Nephron (organoid): ENCODE measurements around the gene DDIT3.

Experiments used
- H3K27ac Mint-ChIP-seq, 3 experiments: 2 replicates each; pipeline ENCODE4 v1.8.0; 2020; ENCODE audit warnings: mixed read lengths in 3 of 3, mild to moderate bottlenecking in 2 of 3, moderate library complexity in 1 of 3
- H3K27me3 Mint-ChIP-seq: 2 replicates; pipeline ENCODE4 v1.8.0; 2021; ENCODE audit warnings: low read depth, mild to moderate bottlenecking, moderate library complexity, mixed read lengths
- H3K36me3 Mint-ChIP-seq: 2 replicates; pipeline ENCODE4 v1.8.0; 2020; ENCODE audit warnings: low read depth, mixed read lengths
- H3K4me1 Mint-ChIP-seq: 2 replicates; pipeline ENCODE4 v1.8.0; 2020; ENCODE audit warnings: mixed read lengths
- H3K4me3 Mint-ChIP-seq, 3 experiments: 2 replicates each; pipeline ENCODE4 v1.8.0; 2020; ENCODE audit warnings: mild to moderate bottlenecking in 3 of 3, mixed read lengths in 3 of 3, moderate library complexity in 2 of 3
- H3K9me3 Mint-ChIP-seq: 2 replicates; pipeline ENCODE4 v1.8.0; 2020; ENCODE audit warnings: mixed read lengths
- TF ChIP-seq, protein P1 (sequence below), 3 experiments: fragments of 200-600 bp; sonication (generic); IDR thresholded peaks; one replicate each; pipeline ENCODE4 v1.5.0; 2021; ENCODE audit warnings: antibody characterized with exemption in 3 of 3; ENCODE audit not compliant: unreplicated experiment in 3 of 3

DDIT3 gene

DNA sequence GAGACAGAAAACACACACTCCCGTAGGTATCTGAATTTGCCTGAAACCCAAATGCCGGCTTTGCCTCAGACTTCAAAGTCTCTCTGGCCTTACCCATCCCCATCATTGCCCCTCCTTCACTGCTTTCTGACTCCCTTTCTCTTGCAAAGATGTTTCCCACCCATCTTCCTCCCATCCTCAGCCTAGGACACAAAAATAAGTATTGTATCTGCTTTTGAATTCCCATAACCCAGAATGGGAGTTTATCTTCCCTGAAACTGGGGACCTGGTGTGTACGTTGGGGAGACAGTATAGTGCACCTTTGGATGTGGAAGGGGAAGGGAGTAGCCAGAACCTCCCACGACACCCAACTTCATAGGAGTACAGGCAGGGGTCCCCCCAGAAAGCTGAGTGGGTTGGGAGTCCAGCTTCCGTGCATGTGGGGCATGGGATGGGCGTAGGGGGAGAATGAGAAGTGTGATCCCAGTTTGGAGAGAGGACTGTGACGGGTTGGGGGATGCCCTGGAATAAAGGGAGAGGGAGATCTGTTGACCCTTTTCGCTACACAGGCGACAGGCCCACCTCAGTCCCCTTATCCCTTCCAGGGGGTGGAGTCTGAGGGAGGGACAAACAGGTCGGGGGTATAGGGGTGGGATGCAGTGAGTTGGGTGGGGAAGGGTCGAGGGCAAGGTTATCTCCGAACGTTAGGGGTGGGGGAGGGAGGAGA is 29.0 kb upstream of the DDIT3 start:
- Mint-ChIP-seq H3K27ac (no peak overlapping the region), H3K36me3 (no peaks in the 10 kb centered on the region), H3K9me3 (no peaks in the 10 kb centered on the region), H3K27me3 (peaks cover 72% of the 10 kb centered on the region), H3K4me1 (peaks cover 36% of the 10 kb centered on the region), H3K4me3 (peak overlapping the region; percentile 33 to 67 (median 65))
- TF ChIP-seq, protein P1, sequence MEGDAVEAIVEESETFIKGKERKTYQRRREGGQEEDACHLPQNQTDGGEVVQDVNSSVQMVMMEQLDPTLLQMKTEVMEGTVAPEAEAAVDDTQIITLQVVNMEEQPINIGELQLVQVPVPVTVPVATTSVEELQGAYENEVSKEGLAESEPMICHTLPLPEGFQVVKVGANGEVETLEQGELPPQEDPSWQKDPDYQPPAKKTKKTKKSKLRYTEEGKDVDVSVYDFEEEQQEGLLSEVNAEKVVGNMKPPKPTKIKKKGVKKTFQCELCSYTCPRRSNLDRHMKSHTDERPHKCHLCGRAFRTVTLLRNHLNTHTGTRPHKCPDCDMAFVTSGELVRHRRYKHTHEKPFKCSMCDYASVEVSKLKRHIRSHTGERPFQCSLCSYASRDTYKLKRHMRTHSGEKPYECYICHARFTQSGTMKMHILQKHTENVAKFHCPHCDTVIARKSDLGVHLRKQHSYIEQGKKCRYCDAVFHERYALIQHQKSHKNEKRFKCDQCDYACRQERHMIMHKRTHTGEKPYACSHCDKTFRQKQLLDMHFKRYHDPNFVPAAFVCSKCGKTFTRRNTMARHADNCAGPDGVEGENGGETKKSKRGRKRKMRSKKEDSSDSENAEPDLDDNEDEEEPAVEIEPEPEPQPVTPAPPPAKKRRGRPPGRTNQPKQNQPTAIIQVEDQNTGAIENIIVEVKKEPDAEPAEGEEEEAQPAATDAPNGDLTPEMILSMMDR (IDR thresholded peaks at IDR 0.05; ENCODE audit: unreplicated experiment in 3 of 3): no peak

DNA sequence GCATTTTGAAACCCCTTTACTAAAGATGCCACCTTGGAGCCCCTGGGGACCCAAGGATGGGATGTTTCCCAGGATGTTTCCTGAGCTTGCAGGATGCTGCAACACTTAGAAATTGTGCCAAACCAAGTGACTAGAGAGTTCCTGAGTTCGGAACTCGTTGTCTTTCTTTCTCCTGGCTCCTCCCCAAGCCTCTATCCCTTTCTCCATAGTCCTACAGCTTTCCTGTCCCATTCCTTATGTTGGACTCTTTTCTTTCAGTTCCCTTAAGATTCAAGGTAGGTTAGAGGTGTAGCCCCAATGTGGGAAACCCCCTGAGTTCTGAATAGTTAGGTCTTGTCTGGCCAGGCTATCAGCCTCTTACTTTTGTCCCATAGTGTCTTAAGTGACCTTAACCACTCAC is 28.2 kb upstream of the DDIT3 start:
- Mint-ChIP-seq H3K4me1 (peaks cover 31% of the 10 kb centered on the region), H3K4me3 (peak overlapping the region; percentile 50 to 67 (median 56)), H3K27ac (no peak overlapping the region), H3K9me3 (no peaks in the 10 kb centered on the region), H3K27me3 (peaks cover 67% of the 10 kb centered on the region), H3K36me3 (no peaks in the 10 kb centered on the region)
- TF ChIP-seq, protein P1 (IDR thresholded peaks at IDR 0.05; ENCODE audit: unreplicated experiment in 3 of 3): no peak

DNA sequence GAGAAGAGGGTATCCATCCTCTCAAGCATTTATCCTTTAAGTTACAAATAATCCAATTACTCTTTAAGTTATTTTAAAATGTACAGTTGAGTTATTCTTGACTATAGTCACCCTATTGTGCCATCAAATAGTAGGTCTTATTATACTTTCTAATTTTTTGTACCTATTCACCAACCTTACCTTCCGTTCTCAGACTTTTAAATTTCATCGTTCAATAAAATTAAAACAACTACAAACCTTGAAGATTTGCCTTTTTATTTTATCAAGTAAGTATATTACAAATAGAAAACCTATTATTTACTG is 27.6 kb upstream of the DDIT3 start:
- TF ChIP-seq, protein P1 (IDR thresholded peaks at IDR 0.05; ENCODE audit: unreplicated experiment in 3 of 3): no peak
- Mint-ChIP-seq H3K4me1 (peaks cover 26% of the 10 kb centered on the region), H3K27me3 (peaks cover 61% of the 10 kb centered on the region), H3K36me3 (no peaks in the 10 kb centered on the region), H3K4me3 (peak overlapping the region in 2 of 3 experiments; percentile 96 to 100), H3K27ac (no peak overlapping the region), H3K9me3 (no peaks in the 10 kb centered on the region)

DNA sequence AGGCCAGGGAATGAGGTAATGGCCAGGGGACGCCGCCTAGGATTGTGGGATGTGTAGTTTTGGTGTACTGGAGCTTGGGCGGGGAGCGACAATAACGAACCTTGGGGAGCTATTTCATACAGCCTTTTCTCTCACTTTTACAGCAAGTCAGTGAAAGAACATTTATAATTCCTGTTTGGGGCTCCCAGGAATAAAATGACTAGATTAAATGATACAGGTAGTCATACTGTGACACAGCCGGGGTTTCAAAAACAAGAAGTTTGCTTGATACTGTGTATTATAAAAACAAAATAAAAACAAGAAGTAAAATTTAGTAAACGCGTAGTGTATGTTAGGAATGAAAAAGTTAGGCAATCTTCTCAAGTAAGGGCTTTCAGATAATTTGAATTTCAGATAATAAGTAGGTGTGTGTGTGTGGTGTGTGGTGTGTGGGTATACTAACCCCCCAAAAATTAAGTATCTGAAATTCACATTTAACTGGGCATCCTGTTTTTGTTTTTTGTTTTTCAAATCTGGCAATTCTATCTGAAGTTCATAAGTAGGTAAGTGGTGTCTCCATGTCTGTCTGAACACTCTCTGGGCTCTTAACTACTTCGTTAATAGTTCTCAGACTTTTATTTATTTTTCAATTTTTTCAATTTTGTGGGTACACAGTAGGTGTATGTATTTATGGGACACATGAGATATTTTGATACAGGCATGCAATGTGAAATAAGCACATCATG is 27.1 kb upstream of the DDIT3 start:
- TF ChIP-seq, protein P1 (IDR thresholded peaks at IDR 0.05; ENCODE audit: unreplicated experiment in 3 of 3): no peak

DNA sequence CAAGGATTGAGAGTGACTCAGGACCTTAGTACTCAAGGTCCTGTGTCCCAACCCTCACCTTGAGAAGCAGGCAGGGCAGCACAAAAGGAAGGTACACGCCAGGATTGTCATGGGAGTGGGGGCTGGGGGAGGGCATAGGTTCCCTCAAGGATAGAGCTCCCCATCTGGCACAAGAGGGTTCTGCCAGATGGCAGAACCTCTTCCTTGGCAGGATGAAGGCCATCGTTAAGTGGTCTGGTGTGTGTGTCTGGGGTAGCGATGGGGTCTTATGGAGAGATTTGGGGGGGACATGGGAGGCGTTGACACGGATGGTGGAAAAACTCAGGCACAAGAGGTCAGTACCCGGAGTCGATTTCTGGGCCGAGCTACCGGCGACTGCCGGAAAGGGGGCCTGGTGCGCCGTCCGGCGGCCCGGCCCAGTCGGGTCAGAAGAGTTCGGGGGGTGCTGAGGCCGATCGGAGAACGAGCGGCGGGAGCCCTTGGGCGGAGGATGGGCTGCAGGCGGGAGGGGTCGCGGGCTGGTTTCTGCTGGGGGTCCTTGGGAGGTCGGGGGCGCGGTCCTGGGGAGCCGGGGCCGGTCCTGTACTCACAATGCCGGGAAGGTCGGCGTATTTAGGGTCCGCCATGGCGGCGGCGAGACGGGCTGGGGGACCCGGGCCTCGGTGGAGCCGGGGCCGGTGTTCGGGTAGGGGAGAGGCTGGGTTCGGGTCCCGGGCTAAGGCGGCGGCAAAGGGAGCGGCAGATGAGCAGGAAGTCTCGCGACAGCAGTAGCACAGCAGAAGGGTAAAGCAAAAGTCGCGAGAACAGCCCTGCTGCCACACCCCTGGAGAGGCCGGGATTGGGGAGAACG is 26.3 kb upstream of the DDIT3 start, which contains the start of gene DCTN2:
Gene DCTN2 (minus strand): TSS at position 755 of the 850 bp plus-strand sequence. CDS start 129 bp downstream, at position 626.
- TF ChIP-seq, protein P1 (IDR thresholded peaks at IDR 0.05; ENCODE audit: unreplicated experiment in 3 of 3): no peak
- no peaks in the 10 kb centered on the region for H3K9me3 Mint-ChIP-seq

More for the DNA sequence above, 27.1 kb upstream of the DDIT3 start:
- Mint-ChIP-seq H3K4me3 (peak overlapping the region; percentile 96 to 100 (median 98)), H3K9me3 (no peaks in the 10 kb centered on the region), H3K27me3 (peaks cover 56% of the 10 kb centered on the region), H3K27ac (peak overlapping the region in 2 of 3 experiments; percentile 46 to 89), H3K4me1 (peaks cover 24% of the 10 kb centered on the region), H3K36me3 (no peaks in the 10 kb centered on the region)

More for the DNA sequence above, 26.3 kb upstream of the DDIT3 start, which contains the start of gene DCTN2:
- Mint-ChIP-seq H3K36me3 (no peaks in the 10 kb centered on the region), H3K4me3 (peak within 1 kb of the TSS; percentile 96 to 100 (median 98)), H3K27me3 (peaks cover 48% of the 10 kb centered on the region), H3K27ac (peak within 1 kb of the TSS; percentile 46 to 91 (median 89)), H3K4me1 (peaks cover 24% of the 10 kb centered on the region)
